Tibial nerve (tissue), 4 donors: ENCODE results near the gene NCOA5. TPM values are rescaled to one million over a fixed set of nuclear protein-coding genes. Genes with fewer than 3 reads are reported as not detected.
"Not testable (repeated sequence)": the region's sequence is repeated elsewhere in the genome, so short reads cannot be mapped to it uniquely, and the experiment has no call there.

Experiments
- DNase-seq, 2 donors: peaks; one replicate each; pipeline ENCODE4 v3.0.0-alpha.2; 2019; ENCODE audit warnings: low spot score in 2 of 2
- H3K27ac ChIP-seq, 4 donors: fragments of 200-600 bp; sonication (generic) in 3 of 4; one replicate each; pipeline ENCODE4 v1.5.1; 2017 to 2019; ENCODE audit warnings: mild to moderate bottlenecking in 1 of 4
- H3K27me3 ChIP-seq, 2 donors: fragments of 200-600 bp; sonication (generic) in 1 of 2; one replicate each; pipeline versions ENCODE4 v1.5.1 to v1.6.0; 2017 to 2019
- H3K36me3 ChIP-seq, 3 donors: fragments of 200-600 bp; sonication (generic); one replicate each; pipeline ENCODE4 v1.5.1; 2018 to 2019
- H3K4me1 ChIP-seq, 4 donors: fragments of 200-600 bp; sonication (generic) in 3 of 4; one replicate each; pipeline ENCODE4 v1.5.1; 2017 to 2019
- H3K4me3 ChIP-seq, 4 donors: fragments of 200-600 bp; sonication (generic) in 3 of 4; one replicate each; pipeline ENCODE4 v1.5.1; 2017 to 2019; ENCODE audit warnings: mild to moderate bottlenecking in 1 of 4, moderate library complexity in 1 of 4
- H3K9me3 ChIP-seq, 4 donors: fragments of 200-600 bp; sonication (generic) in 3 of 4; one replicate each; pipeline ENCODE4 v1.5.1; 2017 to 2019
- EP300 ChIP-seq, 2 donors: sonication (generic); formaldehyde crosslinking; IDR thresholded peaks; one replicate each; pipeline ENCODE4 v1.6.1; 2017; ENCODE audit warnings: antibody characterized with exemption in 2 of 2, mild to moderate bottlenecking in 1 of 2
- POLR2A ChIP-seq, 2 donors: fragments of 450-650 bp; IDR thresholded peaks; one replicate each; pipeline ENCODE4 v1.6.1; 2017; ENCODE audit warnings: antibody characterized with exemption in 2 of 2, mild to moderate bottlenecking in 2 of 2, moderate library complexity in 2 of 2
- WGBS, 2 donors: methylation state at CpG; one replicate each; pipeline ENCODE4 v1.1.5; 2018; 5-methylcytosine and 5-hydroxymethylcytosine counted together
- total RNA-seq, 4 donors: library from RNA; depleted of rRNA; stranded (reverse); fragments of >200 nt; gene quantifications; one replicate each; pipeline ENCODE4 v1.1.0, GENCODE V29; 2016
- TF ChIP-seq, protein P1 (sequence below), 5 experiments: fragments of 200-600 bp in 3 of 5; fragments of 450-650 bp in 2 of 5; sonication (generic) in 3 of 5; IDR thresholded peaks; one replicate each; pipeline ENCODE4 v1.5.1; 2016 to 2019; ENCODE audit warnings: antibody characterized with exemption in 5 of 5, mild to moderate bottlenecking in 3 of 5, moderate library complexity in 2 of 5

The NCOA5 gene
- total RNA-seq, 4 donors from 2014 or later: 34.8 to 71.4 (median 47.2) TPM

DNA sequence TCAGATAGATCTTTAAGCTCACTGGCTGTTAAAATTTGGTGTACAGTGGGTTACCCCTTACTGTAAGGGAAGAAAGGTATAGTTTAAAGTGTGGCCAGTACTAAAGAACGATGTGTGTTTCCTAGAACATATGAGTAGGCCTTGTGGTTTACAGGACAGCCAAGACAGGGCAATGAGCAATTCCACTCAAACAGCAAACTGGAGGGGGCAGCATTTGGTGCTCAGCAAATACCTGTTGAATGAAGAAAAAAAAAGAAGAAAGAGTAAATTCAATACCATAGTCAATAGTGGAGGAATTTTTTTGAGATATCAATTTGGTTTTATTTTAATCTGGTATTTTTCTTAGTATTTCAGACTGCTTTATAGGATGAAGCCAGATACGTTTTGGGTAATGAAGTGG is 3.8 kb upstream of the NCOA5 start:
- H3K4me3 ChIP-seq: no peak overlapping the region
- no peak overlapping the region for H3K27ac ChIP-seq
- H3K9me3 ChIP-seq: no peaks in the 10 kb centered on the region
- H3K4me1 ChIP-seq: peaks cover 0 to 9% (median 7%) of the 10 kb centered on the region in 4 donors
- TF ChIP-seq EP300 (IDR thresholded peaks at IDR 0.05) (no peak), POLR2A (IDR thresholded peaks at IDR 0.05) (no peak)
- TF ChIP-seq, protein P1, sequence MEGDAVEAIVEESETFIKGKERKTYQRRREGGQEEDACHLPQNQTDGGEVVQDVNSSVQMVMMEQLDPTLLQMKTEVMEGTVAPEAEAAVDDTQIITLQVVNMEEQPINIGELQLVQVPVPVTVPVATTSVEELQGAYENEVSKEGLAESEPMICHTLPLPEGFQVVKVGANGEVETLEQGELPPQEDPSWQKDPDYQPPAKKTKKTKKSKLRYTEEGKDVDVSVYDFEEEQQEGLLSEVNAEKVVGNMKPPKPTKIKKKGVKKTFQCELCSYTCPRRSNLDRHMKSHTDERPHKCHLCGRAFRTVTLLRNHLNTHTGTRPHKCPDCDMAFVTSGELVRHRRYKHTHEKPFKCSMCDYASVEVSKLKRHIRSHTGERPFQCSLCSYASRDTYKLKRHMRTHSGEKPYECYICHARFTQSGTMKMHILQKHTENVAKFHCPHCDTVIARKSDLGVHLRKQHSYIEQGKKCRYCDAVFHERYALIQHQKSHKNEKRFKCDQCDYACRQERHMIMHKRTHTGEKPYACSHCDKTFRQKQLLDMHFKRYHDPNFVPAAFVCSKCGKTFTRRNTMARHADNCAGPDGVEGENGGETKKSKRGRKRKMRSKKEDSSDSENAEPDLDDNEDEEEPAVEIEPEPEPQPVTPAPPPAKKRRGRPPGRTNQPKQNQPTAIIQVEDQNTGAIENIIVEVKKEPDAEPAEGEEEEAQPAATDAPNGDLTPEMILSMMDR (IDR thresholded peaks at IDR 0.05): no peak
- no peak for DNase-seq
- no peaks in the 10 kb centered on the region for H3K36me3 ChIP-seq
- 65 to 76% methylated on average over 2 of the region's 2 CpGs for WGBS, 2 donors
- peaks cover 0 to 5% of the 10 kb centered on the region in 2 donors for H3K27me3 ChIP-seq

DNA sequence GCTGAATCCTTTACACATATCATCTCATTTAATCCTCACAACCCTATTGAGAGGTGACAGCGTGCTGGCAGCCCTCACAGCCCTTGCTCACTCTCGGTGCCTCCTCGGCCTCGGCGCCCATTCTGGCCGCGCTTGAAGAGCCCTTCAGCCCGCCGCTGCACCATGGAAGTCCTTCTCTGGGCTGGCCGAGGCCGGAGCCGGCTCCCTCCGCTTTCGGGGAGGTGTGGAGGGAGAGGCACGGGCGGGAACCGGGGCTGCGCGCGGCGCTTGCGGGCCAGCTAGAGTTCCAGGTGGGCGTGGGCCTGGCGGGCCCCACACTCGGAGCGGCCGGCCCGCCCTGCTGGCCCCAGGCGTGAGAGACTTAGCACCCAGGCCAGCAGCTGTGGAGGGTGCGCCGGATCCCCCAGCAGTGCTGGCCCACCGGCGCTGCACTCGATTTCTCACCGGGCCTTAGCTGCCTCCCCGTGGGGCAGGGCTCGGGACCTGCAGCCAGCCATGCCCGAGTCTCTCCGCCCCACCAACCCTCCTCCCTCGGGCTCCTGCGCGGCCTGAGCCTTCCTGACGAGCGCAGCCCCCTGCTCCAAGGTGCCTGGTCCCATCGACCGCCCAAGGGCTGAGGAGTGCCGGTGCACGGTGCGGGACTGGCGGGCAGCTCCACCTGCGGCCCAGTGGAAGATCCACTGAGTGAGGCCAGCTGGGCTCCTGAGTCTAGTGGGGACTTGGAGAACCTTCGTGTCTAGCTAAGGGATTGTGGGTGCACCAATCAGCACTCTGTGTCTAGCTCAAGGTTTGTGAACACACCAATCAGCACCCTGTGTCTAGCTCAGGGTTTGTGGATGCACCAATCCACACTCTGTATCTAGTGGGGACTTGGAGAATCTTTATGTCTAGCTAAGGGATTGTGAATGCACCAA is 2.1 kb upstream of the NCOA5 start:
- H3K4me3 ChIP-seq, DNase-seq, H3K27me3 ChIP-seq, H3K36me3 ChIP-seq, H3K27ac ChIP-seq, H3K9me3 ChIP-seq: not testable (repeated sequence)
- 95 to 96% methylated on average over 28 to 39 of the region's 52 CpGs for WGBS, 2 donors
- H3K4me1 ChIP-seq: peaks cover 0 to 26% (median 24%) of the 10 kb centered on the region in 4 donors

DNA sequence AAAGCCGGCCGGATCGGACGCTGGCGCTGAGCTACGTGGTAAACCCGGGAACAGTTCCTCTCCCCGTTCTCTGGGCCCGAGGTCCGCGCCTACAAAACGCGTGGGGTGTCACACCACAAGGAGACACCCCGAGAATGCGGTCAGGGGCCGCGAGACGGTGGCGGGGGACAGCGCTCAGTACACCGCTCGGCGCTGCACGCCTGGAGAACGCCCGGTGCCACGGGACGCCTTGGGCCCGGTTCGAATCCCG is 670 bp downstream of the NCOA5 start:
- H3K4me1 ChIP-seq: peaks cover 0 to 54% (median 49%) of the 10 kb centered on the region in 4 donors
- peak in 1 of 2 donors; percentile 35 for DNase-seq
- no peaks in the 10 kb centered on the region for H3K36me3 ChIP-seq
- no peaks in the 10 kb centered on the region for H3K27me3 ChIP-seq
- peak overlapping the region; percentile 98 to 100 (median 99) for H3K27ac ChIP-seq
- no peaks in the 10 kb centered on the region for H3K9me3 ChIP-seq
- H3K4me3 ChIP-seq: peak overlapping the region; percentile 77 to 99 (median 79)
- WGBS, 2 donors: 0% methylated on average over 16 to 29 of the region's 31 CpGs
- TF ChIP-seq POLR2A (IDR thresholded peaks at IDR 0.05) (no peak), EP300 (IDR thresholded peaks at IDR 0.05) (no peak)
- TF ChIP-seq, protein P1 (IDR thresholded peaks at IDR 0.05): no peak

DNA sequence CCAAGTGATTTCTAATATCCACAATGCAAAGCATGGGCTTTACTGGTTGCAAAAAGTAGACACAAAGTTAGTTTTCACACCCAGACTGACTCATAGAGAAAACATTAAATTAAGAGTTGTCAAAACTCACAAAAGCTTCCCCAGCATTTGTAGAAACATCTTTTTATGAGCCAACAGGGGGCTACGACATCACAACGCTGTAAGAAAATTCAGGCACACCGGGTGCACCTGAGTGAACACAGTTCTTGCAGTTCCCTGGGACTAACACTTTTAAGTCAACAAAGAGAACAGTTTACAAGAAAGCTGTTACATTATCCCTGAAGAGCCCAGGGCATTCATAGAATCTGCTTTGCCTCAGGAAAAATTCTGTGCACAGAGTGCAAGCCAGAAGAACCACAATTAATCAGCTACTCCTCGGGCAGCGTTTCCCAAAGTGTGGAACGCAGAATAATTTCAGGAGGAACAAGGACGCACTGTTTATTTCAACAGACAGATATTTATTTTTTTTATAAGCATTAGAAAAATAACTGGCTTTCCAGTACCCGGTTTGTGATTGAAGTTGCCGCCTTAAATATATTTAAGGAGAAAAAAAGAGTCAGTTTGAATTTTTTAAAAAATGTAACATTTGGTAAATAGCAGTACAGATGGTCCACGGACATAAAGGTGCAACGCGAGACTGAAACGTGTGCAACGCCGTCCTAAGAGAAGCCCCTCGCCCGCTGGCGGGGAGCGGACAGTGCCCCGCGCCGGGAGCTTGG is 1.2 kb downstream of the NCOA5 start:
- DNase-seq: no peak
- Histone ChIP-seq H3K9me3 (no peaks in the 10 kb centered on the region), H3K27me3 (no peaks in the 10 kb centered on the region), H3K4me1 (peaks cover 0 to 58% (median 54%) of the 10 kb centered on the region in 4 donors), H3K36me3 (no peaks in the 10 kb centered on the region), H3K4me3 (peak overlapping the region; percentile 77 to 99 (median 79)), H3K27ac (peak overlapping the region; percentile 98 to 100 (median 99))
- WGBS, 2 donors: 1 to 3% methylated on average over 22 of the region's 22 CpGs
- TF ChIP-seq, protein P1 (IDR thresholded peaks at IDR 0.05): no peak
- TF ChIP-seq EP300 (IDR thresholded peaks at IDR 0.05) (no peak), POLR2A (IDR thresholded peaks at IDR 0.05) (no peak)

DNA sequence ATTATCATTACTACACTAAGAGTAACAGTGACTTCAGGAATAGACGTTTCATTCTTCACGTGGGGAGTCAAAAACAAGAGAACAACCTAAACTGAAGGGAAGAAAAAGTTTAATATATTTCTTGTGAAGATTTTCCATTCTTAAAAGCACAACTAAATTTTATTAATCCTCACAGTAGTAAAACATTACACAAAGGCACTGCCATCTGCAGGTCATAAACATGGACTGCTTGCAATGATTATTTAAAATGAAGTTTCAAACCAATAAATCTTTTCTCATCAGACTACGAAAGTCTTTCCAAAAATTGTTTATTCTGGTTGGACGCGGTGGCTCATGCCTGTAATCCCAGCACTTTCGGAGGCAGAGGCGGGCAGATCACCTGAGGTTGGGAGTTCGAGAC is 2.6 kb downstream of the NCOA5 start:
- no peaks in the 10 kb centered on the region for H3K27me3 ChIP-seq
- H3K4me3 ChIP-seq: no peak overlapping the region
- H3K27ac ChIP-seq: peak overlapping the region in 2 of 4 donors; percentile 98 to 99
- no peak for TF ChIP-seq EP300 (IDR thresholded peaks at IDR 0.05)
- TF ChIP-seq, protein P1 (IDR thresholded peaks at IDR 0.05): peak in 4 of 5 experiments; percentile 19 to 43 (median 32)
- DNase-seq: no peak
- no peaks in the 10 kb centered on the region for H3K9me3 ChIP-seq
- peaks cover 0 to 73% (median 68%) of the 10 kb centered on the region in 4 donors for H3K4me1 ChIP-seq
- H3K36me3 ChIP-seq: no peaks in the 10 kb centered on the region
- WGBS, 2 donors: 49 to 52% methylated on average over 8 of the region's 8 CpGs
